ENCODE measurements around the gene ZNF100.

DNA sequence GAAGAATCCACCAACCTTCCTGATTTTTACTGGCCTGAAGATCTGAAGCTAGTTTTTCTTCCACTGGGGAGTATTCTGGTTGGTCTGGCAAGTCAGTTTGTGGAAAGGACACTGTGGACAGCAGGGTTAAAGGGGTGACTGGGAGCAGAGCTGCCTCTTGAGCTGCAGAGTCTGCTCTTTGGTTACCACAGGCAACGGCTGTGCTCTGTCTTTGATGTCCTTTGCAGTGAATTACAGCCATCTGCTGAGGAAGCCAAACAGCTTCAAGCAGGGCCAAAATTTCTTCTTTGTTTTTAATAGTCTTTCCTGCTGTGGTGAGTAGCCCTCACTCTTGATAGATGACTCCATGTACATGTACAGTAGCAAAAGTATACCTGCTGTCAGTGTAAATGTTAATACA lies 75.7 kb downstream of the ZNF100 start:
- TF ChIP-seq EZH2 (IDR thresholded peaks at IDR 0.05; ENCODE audit: borderline replicate concordance) (no peak), EZH2phosphoT487 (IDR thresholded peaks at IDR 0.05; ENCODE audit: low read depth, severe bottlenecking, unreplicated experiment) (no peak)
- TF ChIP-seq, protein P1, sequence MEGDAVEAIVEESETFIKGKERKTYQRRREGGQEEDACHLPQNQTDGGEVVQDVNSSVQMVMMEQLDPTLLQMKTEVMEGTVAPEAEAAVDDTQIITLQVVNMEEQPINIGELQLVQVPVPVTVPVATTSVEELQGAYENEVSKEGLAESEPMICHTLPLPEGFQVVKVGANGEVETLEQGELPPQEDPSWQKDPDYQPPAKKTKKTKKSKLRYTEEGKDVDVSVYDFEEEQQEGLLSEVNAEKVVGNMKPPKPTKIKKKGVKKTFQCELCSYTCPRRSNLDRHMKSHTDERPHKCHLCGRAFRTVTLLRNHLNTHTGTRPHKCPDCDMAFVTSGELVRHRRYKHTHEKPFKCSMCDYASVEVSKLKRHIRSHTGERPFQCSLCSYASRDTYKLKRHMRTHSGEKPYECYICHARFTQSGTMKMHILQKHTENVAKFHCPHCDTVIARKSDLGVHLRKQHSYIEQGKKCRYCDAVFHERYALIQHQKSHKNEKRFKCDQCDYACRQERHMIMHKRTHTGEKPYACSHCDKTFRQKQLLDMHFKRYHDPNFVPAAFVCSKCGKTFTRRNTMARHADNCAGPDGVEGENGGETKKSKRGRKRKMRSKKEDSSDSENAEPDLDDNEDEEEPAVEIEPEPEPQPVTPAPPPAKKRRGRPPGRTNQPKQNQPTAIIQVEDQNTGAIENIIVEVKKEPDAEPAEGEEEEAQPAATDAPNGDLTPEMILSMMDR (IDR thresholded peaks at IDR 0.05; ENCODE audit: poor library complexity): no peak
